Middle frontal gyrus (tissue), 1 donor: ENCODE data around the gene HSF2.

Source experiments
- DNase-seq: peaks from one replicate; pipeline ENCODE4 v3.0.0-alpha.2; 2015; ENCODE audit warnings: low spot score; ENCODE audit errors: extremely low spot score

HSF2 gene

DNA sequence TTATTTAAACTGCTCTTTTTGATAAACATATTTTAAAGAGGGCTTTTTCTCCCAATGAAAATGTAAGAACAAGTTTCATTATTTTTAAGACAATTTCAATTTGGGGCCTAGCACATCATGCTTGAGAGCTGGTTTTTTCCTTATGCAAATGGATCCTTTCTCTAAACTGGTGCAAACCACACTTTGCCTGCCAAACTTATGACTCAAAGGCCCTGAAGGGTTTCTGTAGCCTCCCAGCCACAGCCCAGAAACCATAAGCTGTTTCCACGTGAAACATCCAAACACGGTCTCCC lies 451 bp upstream of the HSF2 start:
- DNase-seq: no peak

DNA sequence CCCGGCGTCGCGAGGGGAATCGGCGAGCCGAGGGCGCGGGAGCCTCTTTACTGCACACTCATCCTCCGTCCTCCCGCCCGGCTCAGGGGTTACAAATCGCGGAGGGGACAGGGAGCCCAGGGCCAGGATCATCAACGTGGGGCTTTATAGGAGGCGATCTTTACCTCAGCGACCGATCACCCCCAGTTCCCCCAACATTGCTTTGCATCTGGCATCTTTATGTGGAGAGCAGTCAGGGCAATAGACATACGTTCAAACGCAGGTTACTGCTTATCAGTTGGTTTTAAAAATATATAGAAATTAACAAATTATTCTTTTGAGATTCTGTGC lies 634 bp downstream of the HSF2 start:
- no peak for DNase-seq

DNA sequence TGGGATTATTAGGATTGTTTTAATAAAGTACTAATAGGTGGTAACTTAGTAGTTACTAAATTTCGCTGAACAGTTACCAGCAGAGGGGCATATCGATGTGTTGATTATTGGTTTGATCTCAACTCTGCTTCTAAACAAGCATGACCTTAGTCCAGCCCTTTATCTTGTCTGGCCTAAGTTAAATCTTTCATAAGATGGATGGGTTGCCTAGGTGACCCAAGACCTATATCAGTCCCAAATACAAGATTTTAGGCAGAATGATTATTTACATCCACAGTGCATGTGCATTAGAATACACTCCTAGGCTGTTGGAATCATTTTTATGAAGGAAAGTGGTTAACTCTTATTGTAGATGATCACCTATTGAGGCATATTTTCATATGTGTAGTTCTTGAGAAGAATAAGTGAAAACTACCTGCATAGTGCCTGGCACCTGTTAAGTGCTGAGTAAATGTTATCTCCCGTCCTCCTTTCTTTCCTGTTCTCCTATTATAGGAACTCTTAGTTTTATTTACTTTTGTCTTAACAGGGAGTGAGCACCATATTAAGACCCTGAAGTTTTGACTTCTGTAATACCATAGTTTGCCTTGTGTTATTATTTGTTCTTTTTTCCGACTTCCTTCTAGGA lies 1.1 kb downstream of the HSF2 start:
- DNase-seq: no peak

DNA sequence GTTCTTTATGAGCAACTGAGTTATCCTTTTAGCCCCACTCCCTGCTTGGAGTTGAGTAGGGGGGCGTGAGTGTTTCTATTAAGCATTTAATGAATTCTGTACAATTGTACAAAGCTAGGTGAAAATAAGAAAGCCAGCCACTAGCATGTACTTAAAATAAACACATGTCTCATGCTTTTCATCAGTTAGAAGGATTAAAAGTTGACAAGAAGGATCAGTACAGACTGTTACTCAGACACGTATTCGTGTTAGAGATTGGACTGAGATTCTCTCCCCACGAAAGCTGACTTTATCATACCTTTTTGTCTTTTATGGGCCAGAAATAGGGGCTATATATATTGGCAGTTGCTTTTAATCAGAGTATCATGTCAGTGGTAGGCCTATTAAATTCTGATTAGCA lies 1.7 kb downstream of the HSF2 start:
- no peak for DNase-seq

DNA sequence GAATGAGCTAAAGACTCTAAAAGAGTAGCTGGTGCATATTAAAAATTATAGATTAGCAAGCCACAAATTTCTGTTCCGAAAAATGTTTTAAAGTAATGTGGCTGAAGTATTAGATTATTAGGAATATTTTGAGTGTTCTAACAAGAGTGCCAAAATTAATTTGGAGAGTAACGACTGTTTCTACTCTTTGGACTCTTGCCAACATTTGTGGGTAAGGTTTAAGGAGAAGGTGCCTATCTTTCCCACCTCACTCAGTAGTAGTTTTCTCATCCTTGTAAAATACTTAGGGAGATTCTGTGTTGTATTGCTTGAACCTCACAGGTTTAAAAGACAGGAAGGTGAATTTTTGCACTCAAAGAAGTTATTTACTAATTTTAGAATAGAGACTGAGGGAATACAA lies 5.0 kb downstream of the HSF2 start:
- no peak for DNase-seq

DNA sequence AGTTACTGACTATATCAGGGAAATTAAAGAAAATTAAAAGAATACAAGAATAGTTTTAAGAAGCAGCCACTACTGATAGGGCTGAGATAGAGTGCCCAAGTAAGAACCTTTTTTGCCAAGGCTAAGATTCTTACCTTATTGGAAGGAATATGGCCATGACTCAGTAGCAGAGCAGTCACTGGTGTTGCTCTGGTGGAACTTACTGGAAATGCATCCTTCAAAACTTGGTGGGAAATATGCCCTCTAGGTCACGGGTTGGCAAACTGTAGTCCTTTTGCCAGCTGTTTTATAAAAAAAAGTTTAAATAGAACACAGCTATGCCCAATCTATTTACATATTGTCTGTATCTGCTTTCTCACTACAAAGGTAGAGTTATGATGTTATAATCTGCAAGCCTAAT lies 6.0 kb downstream of the HSF2 start:
- no peak for DNase-seq

DNA sequence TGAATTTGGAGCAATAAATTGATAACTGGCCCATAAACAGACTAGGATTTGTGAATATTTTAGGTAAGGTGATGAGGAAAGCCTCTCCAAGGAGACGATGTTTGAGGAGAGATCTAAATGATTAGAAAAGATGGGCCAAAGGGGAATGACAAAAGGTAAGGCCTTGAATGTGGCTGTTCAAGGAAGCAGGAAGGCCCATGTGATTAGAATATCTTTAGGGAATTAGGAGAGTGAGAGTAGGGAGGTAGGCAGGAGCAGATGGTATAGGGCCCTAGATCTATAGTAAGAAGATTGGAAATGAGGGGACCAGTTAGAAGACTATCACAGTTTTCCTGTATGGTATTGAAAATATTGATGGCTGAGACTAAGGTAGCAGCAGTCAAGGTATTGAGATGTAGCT lies 6.7 kb downstream of the HSF2 start:
- no peak for DNase-seq

DNA sequence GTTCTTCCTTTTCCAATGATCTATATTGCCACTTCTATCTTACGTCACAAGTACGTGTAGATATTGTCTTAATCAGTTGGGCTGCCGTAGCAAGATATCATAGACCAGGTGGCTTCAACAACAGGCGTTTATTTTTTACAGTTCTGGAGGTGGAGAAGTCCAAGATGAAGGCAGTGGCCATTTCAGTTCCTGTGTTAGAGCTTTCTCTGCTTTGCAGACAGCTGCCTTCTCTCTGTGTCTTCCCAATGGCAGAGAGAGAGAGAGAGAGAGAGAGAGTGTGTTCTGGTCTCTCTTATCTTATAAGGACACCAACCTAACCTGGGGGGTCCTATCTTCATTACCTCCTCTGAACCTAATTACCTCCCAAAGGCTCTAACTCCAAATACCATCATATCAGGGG lies 8.3 kb downstream of the HSF2 start:
- DNase-seq: no peak

DNA sequence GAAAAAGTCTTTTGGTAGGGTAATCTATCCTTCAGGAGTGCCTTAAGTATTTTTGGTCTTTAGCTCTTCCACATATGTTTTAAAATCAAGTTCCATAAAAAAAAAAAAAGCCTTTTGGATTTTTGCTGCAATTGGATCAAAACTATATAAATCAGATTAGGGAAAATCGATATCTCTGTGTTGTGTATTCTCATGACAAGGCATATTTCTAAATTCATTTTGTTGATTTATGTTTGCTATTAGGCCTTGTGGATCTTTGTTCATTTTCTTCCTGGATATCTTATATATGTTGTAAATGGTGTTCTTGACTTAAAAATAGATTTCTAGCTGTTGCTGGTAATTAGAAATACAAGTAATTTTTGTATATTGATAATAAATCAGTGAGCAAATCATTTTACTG lies 8.8 kb downstream of the HSF2 start:
- DNase-seq: no peak

DNA sequence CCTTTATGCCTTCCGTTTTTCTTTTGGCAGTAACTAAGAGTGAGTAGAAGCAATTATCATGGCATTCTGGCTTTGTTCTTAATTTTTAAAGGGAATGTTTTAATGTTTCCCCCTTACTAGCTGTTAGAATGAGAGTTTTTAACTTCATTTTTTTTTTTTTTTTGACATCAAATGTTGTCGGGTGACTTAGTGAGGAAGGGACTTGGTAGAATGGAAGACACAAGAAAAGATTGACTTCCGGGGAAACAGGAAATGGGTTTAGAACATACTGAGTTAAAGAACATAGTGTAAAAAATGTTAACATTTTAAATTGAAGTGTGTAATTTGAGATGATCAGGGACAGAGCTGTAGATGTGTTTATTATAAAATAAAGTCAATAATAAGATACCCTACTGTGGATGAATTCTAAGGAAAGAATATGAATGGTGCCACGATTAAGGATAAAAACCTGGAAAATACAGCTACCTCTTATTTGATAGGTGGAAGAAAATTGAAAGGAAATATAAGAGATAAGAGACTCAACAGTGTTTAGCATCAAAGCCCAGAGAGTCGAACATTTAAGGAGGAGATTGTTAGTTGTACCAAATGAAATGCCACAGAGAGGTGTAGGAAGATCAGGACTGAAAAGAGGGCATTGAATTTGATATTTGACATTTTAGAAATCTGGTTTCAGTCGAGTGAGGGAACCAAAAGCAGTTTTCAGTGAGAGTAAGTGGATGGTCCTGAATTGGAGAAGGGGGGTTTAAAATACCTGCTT lies 9.4 kb downstream of the HSF2 start:
- no peak for DNase-seq

DNA sequence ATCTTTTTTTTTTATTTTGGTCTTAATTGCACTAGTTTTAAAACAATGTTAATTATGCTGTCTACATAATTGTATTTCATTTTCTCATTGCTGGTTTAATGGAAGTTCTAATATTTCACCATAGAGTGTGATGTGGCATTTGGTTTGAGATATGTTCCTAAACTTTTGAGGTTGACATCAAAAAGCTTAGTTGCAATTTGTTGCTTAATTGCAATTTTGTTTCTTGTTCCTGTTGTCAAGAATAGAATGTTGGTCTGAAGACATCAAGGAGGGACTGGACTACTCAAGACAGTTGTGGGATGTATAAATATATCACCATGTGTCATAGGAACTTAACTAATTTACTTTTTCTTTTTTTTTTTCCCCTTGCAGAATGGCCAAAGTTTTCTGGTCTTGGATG lies 12.5 kb downstream of the HSF2 start:
- DNase-seq: no peak

DNA sequence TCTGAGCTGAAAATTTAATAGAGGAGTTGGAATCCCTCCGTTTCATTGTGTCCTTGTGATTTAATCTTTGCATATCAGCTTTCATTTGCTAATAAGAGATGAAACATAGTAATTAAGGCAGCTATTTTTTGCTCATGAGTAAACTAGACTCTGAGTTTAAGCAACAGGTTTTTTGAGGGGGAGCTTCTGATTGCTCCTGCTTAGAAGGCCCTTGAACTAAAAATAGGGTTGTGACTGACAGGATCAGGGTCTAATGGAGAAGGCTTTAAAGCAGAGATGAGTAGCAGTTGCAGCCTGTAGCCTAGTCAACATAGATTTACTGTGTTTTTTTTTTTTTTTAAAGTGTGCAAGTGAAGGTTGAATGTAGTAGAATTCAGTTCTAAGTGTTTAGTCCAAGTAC lies 17.4 kb downstream of the HSF2 start:
- DNase-seq: no peak

DNA sequence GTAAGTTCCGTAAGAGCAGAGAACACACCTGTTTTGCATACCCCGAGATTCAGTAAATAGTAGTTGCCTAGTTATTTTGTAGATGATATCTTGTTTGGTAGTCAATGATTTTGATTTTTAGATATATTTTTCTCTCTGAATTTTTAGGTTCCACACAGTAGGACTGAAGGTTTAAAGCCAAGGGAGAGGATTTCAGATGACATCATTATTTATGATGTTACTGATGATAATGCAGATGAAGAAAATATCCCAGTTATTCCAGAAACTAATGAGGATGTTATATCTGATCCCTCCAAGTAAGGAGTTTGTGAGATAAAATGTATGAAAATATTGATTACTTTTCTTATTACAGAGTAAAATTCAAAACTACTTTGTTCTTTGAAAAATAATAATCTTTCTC lies 22.6 kb downstream of the HSF2 start:
- DNase-seq: no peak

DNA sequence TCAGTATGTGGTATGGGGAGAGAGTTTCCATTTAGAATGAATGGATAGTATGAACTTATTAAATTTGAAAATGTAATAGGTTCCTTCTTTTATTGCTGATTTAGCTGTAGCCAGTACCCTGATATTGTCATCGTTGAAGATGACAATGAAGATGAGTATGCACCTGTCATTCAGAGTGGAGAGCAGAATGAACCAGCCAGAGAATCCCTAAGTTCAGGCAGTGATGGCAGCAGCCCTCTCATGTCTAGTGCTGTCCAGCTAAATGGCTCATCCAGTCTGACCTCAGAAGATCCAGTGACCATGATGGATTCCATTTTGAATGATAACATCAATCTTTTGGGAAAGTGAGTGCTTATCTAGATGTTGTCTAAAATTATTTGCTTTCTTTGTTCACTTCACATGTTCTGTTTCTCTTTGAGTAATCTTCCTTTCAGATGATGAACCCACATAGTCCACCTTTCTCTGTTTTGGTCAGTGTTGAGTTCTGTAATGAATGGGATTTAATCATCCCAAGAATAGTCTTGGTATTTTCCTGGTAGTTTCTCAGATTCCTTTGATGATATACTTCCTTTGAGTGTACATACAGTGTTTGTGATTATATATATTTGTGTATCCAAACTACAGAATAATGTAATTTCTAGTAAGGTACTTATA lies 23.3 kb downstream of the HSF2 start:
- no peak for DNase-seq

DNA sequence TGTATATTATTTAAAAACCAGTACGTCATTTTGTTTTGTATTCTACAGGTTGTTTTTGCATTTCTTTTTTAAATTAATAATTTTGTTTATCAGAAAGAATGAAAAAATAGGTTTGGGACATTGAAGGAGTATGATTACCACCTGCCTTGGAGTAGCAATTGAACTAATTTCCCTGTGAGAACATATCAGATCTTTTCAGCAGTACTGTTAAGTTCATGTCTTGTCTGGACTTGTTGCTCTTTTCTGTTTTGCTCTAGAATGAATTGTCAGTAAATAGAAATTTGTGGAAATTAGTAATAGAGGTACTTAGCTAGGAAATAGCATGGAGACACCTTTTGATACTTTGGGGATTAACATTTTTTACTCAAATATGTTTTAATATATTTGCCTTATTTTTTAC lies 24.3 kb downstream of the HSF2 start:
- DNase-seq: no peak

DNA sequence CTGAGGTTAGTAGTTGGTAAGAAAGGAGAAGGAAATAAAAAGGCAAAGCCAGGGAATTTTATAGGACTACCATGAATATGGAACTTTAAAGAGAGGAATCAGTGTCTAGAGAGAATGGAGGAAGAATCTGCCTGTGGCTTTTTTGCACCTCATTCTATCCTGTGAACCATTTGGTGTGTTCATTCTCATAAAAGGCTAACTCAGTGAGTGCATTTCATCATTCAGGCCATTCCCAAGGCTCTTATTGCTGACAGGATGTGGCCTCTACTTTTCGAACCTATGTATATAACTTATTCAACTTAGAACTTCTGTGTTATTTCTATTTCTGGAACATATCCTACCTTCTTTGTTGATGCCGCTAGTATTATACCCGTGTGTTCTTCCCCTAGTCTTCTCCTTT lies 27.1 kb downstream of the HSF2 start:
- no peak for DNase-seq

DNA sequence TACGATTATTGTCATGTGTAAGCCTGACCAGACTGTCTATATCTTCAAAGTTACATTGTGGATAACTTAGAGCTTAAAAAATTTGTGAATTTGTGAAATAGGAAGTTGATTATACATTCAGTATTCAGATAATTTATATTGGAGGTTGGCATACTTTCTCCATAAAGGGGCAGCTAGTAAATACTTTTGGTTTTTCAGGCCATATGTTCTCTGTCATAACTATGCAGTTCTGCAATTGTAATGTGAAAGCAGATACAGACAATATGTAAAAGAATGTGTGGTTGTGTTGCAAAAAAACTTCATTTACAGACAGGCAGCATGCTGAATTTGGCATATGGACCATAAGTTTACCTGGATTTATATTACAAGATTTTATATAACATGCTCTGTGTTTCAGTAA lies 29.3 kb downstream of the HSF2 start:
- no peak for DNase-seq

DNA sequence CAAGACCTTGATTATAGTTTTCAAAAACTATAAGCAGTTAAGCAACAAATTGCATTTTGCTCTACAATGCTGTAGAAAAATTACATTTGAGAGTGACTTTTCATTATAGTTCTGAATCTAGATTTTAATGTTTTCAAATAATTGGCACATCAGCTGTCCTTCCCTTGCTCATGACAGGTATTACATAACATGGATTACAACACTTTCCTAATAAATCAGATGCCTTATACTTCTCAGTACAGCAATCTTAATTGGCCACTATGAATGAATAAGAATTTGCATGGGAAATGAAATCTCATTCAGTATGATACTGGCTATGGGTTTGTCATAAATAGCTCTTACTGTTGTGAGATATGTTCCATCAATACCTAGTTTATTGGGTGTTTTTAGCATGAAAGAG lies 29.9 kb downstream of the HSF2 start:
- DNase-seq: no peak

DNA sequence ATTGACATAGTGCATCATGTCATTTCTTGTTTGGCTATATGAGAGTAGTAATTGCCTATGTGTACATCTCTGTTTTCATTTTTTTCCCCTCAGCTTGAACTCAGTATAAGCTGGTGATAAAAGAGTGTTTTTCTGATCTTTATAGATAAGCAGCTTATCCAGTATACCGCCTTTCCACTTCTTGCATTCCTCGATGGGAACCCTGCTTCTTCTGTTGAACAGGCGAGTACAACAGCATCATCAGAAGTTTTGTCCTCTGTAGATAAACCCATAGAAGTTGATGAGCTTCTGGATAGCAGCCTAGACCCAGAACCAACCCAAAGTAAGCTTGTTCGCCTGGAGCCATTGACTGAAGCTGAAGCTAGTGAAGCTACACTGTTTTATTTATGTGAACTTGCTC lies 32.3 kb downstream of the HSF2 start:
- no peak for DNase-seq

DNA sequence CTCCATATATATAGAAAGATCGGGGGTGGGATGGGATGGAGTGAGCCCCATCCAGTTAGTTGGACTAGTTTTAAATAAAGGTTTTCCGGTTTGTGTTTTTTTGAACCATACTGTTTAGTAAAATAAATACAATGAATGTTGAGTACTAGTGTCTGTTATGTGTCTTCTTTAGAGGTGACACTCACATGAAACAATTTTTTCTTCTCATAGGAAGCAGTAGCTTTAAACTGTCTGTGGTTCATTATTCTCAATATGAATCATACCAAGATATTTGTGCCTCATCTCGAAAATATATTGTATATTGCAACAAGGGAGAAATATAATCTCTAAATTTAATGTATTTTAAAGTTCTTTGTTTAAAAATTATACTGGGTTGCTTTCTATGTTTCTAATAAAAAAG lies 33.4 kb downstream of the HSF2 start:
- no peak for DNase-seq

DNA sequence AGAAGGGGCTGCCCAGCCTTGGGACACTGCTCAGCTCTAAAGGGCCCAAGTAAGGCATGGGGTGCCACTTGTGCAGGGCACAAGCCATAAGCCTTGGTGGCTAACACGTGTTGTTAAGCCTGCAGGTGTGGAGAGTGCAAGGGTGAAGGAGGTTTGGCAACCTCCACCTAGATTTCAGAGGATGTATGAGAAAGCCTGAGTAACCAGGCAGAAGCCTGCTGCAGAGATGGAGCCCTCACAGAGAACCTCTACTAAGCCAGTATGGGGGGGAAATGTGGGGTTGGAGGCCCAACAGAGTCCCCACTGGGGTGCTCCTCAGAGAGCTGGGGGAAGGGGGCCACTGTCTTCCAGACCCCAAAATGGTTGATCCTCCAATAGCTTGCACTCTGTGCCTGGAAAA lies 39.5 kb downstream of the HSF2 start:
- DNase-seq: no peak

DNA sequence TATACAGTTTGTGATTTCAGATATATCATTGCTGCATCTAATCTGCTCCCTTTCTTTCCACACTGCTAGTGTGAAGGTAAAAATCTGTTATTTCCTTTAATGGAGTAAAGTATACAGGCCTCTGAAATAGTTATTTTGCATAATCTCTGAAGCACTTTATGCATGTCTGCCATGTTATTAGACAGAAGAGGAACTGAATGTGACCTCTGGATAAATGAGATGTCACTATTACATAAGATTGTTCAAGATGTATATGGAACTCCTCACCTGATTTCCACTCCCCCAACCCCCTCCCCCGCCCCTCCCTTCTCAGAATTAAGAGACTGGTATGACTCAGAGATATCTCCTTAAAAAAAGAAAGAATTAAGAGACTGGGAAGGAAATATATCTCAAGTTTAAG lies 45.8 kb downstream of the HSF2 start:
- no peak for DNase-seq

DNA sequence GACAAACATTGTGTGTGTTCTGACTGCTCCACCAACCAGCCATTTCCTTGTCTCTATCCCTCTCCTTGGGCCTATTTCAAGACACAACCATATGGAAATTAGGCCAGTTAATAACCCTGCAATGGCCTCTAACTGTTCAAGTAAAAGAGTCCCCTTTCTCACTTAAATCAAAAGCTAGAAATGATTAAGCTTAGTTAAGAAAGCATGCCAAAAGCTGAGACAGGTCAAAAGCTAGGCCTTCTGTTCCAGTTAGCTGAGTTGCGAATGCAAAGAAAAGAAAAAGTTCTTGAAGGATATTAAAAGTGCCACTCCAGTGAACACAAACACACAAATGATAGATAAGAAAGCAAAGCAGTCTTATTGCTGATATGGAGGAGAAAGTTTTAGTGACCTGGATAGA lies 49.6 kb downstream of the HSF2 start:
- DNase-seq: no peak
